Tibial nerve (tissue), 4 donors: ENCODE data around the gene SULT2A1. TPM values are rescaled to one million over a fixed set of nuclear protein-coding genes. Genes with fewer than 3 reads are reported as not detected.

Source experiments
- total RNA-seq, 4 donors: library from RNA; depleted of rRNA; stranded (reverse); fragments of >200 nt; gene quantifications; one replicate each; pipeline ENCODE4 v1.1.0, GENCODE V29; 2016

SULT2A1 gene
- total RNA-seq, 4 donors from 2014 or later = not detected

Other genes with a start within 250 kb of the SULT2A1 start
- gene EHD2, start 172.9 kb downstream of the SULT2A1 start, total RNA-seq = 100 to 1,000 TPM; 128 to 196 (median 159) TPM
- gene NOP53, start 140.8 kb downstream of the SULT2A1 start, total RNA-seq = 100 to 1,000 TPM; 320 to 532 (median 408) TPM
- 100 to 1,000 TPM; 495 to 841 (median 572) TPM for gene SELENOW, start 107.6 kb downstream of the SULT2A1 start, total RNA-seq
- not detected for gene TPRX1, start 81.8 kb downstream of the SULT2A1 start, total RNA-seq
- gene CRX, start 64.4 kb downstream of the SULT2A1 start, total RNA-seq = not detected
- not detected for gene TPRX2, start 27.1 kb downstream of the SULT2A1 start, total RNA-seq
- not detected for gene BSPH1, start 105.9 kb upstream of the SULT2A1 start, total RNA-seq
- not detected for gene ELSPBP1, start 108.3 kb upstream of the SULT2A1 start, total RNA-seq
- not detected for gene CABP5, start 157.8 kb upstream of the SULT2A1 start, total RNA-seq
- gene PLA2G4C, start 224.5 kb upstream of the SULT2A1 start, total RNA-seq = 10 to 100 TPM in 3 of 4 donors, 1 to 10 TPM in 1; 4.6 to 21.0 (median 12.4) TPM